Mucosa of descending colon (tissue), 3 donors: ENCODE data around the gene ETFB. TPM values are rescaled to one million over a fixed set of nuclear protein-coding genes. Genes with fewer than 3 reads are reported as not detected.

Source experiments
- ATAC-seq: fragments of 200-7000 bp; cut with Tn5 transposase; one replicate; pipeline ENCODE4 v1.9.1; 2020; ENCODE audit warnings: mild to moderate bottlenecking, moderate library complexity
- DNase-seq, 3 donors: peaks; one replicate each; pipeline ENCODE4 v3.0.0-alpha.2; 2020
- H3K36me3 ChIP-seq: fragments of 200-600 bp; one replicate; pipeline ENCODE4 v1.8.0; 2021; ENCODE audit warnings: low read depth, mild to moderate bottlenecking
- H3K4me1 ChIP-seq: fragments of 200-600 bp; one replicate; pipeline ENCODE4 v1.8.0; 2021; ENCODE audit warnings: low read depth, mild to moderate bottlenecking
- H3K4me3 ChIP-seq: fragments of 200-600 bp; one replicate; pipeline ENCODE4 v1.8.0; 2021; ENCODE audit warnings: mild to moderate bottlenecking
- H3K9me3 ChIP-seq: fragments of 200-600 bp; one replicate; pipeline ENCODE4 v1.8.0; 2021; ENCODE audit warnings: mild to moderate bottlenecking
- intact Hi-C, 2 donors: fragments of 100-400 bp; cut with DNase I in 1 of 2; cut with micrococcal nuclease in 1 of 2; formaldehyde crosslinking; loops; one replicate each; pipeline versions ENCODE4 v1.11.0 to v1.11.1; 2022; cut with DNase I, micrococcal nuclease
- total RNA-seq, 3 donors: library from RNA; stranded (reverse); fragmentation: NEBNext Ultra II Directional in 2 of 3; extraction: Animal tissue kit (Norgen Biotek cat#: 25700) in 2 of 3; gene quantifications; one replicate each; pipeline versions ENCODE4 v1.2.1 to v1.2.4, GENCODE V29; 2021 to 2023
- TF ChIP-seq, protein P1 (sequence below): fragments of 200-600 bp; IDR thresholded peaks from one replicate; pipeline ENCODE4 v1.8.0; 2022; ENCODE audit warnings: antibody characterized with exemption, mild to moderate bottlenecking
- donor health status: DM: no; HTN: no; CAD: no; lungs with moderate emphysema.
- donor health status: DM: no; HTN: no; CAD: no.
- donor health status: DM: no; HTN: yes; CAD: no.

Gene ETFB
- total RNA-seq, 3 donors from 2014 or later, result 113 to 154 (median 130) TPM

DNA sequence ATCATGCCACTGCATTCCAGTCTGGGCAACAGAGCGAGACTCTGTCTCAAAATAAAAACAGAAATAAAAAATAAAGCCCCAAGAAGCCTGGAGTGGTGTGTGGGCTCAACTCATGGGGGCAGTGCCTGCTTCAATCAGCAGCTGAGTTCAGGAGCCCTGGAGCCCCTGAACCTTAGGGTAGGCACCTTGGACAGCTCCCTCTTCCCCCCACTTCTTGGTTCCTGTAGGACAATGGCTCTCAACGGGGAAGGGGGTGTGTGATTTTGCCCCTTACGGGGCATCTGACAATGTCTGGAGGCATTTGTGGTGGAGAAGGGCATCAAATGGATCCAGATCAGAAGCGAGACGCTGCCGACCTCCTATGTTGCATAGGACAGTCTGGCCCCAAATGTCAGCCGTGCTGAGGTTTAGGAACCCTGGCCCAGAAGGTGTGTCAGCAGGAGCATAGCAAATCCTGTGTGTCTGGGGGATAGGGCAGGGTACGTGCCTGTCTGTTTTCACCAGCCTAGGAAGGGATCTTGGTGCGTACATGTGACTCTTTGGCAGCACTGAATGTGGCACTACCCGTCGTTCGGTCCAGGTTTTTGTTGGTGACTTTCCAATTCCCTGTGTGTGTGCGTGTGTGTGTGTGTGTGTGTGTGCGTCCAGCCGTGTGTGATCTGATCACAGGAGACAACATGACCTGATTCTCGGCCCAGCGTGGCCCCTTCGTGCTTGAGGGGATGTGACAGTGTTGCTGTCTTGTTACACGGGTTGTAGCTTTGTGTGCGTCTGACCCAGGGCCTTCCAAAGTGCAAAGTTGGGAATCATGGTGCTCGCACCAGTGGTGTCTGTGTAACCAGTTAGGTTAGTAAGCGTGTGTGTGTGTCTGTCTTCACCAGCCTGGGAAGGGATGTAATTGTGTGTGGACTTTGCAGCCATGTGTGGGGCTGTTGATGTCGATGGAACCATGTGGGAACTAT lies 47.2 kb downstream of the ETFB start:
- no peaks in the 10 kb centered on the region for H3K9me3 ChIP-seq
- intact Hi-C loops, result no loop called here
- no peaks in the 10 kb centered on the region for H3K36me3 ChIP-seq
- TF ChIP-seq, protein P1, sequence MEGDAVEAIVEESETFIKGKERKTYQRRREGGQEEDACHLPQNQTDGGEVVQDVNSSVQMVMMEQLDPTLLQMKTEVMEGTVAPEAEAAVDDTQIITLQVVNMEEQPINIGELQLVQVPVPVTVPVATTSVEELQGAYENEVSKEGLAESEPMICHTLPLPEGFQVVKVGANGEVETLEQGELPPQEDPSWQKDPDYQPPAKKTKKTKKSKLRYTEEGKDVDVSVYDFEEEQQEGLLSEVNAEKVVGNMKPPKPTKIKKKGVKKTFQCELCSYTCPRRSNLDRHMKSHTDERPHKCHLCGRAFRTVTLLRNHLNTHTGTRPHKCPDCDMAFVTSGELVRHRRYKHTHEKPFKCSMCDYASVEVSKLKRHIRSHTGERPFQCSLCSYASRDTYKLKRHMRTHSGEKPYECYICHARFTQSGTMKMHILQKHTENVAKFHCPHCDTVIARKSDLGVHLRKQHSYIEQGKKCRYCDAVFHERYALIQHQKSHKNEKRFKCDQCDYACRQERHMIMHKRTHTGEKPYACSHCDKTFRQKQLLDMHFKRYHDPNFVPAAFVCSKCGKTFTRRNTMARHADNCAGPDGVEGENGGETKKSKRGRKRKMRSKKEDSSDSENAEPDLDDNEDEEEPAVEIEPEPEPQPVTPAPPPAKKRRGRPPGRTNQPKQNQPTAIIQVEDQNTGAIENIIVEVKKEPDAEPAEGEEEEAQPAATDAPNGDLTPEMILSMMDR, result no peak
- ATAC-seq (no peak), DNase-seq (no peak)
- H3K4me1 ChIP-seq, result no peaks in the 10 kb centered on the region
- no peak overlapping the region for H3K4me3 ChIP-seq

DNA sequence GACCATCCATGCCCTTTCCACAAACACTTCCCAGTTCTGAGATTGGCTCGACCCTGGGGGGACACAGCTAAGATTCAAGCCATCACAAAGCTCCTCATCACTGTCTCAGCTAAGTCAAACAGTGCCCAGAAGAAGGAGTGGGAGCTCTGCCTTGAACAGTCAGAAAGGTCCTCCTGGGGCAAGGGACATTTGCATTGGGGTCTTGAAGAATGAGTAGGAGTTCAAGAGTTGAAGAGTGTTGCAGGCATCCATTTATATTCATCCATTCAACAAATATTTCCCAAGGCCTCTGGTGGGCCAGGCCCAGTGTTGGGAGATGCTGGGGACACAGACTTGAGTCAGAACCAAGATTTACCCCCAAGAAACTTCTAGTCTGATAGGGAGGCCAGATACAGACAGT lies 48.2 kb downstream of the ETFB start:
- H3K4me3 ChIP-seq, result no peak overlapping the region
- DNase-seq (no peak), ATAC-seq (no peak)
- intact Hi-C loops, result no loop called here
- TF ChIP-seq, protein P1, result no peak
- no peaks in the 10 kb centered on the region for H3K36me3 ChIP-seq
- no peaks in the 10 kb centered on the region for H3K9me3 ChIP-seq
- no peaks in the 10 kb centered on the region for H3K4me1 ChIP-seq

DNA sequence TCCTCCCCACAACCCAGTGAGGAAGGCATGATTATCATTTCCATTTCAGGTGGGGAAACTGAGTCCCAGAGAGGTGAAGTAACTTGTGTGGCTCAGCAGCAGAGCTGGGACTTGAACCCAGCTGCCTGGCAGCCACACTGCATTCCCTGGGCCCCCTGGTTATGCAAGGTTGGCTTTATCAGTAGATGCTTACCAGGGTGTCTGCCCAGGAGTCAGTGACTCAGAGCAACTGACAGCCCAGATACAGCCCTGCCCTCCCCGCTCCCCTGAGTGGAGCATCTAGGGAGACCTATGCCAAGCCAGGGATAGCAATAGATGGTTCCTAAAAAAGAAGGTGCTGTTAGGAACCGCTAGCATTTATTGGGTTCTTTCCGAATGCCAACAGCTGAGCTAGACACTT lies 48.8 kb downstream of the ETFB start:
- Histone ChIP-seq H3K9me3 (no peaks in the 10 kb centered on the region), H3K36me3 (no peaks in the 10 kb centered on the region), H3K4me3 (no peak overlapping the region), H3K4me1 (no peaks in the 10 kb centered on the region)
- intact Hi-C loops, result no loop called here
- ATAC-seq (no peak), DNase-seq (no peak)
- TF ChIP-seq, protein P1, result no peak

DNA sequence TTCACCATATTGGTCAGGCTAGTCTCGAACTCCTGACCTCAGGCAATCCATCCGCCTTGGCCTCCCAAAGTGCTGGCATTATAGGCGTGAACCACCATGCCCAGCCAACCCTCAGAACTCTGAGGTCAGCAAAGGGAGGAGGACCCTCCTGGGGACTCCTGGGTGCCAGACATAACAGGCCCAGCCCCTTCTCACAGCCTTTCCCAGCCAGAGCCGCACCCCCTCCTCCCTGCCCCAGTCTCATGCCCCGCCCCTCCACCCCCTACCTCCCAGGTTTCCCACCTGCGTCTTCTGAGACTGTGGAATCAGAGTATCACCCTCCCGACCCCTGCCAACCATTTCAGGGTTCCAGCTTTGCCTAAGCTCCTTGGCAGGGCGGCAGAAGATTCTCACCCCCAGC lies 49.5 kb downstream of the ETFB start:
- no peaks in the 10 kb centered on the region for H3K4me1 ChIP-seq
- no peaks in the 10 kb centered on the region for H3K36me3 ChIP-seq
- intact Hi-C loops, result no loop called here
- TF ChIP-seq, protein P1, result no peak
- H3K9me3 ChIP-seq, result no peaks in the 10 kb centered on the region
- ATAC-seq (no peak), DNase-seq (no peak)
- H3K4me3 ChIP-seq, result no peak overlapping the region

DNA sequence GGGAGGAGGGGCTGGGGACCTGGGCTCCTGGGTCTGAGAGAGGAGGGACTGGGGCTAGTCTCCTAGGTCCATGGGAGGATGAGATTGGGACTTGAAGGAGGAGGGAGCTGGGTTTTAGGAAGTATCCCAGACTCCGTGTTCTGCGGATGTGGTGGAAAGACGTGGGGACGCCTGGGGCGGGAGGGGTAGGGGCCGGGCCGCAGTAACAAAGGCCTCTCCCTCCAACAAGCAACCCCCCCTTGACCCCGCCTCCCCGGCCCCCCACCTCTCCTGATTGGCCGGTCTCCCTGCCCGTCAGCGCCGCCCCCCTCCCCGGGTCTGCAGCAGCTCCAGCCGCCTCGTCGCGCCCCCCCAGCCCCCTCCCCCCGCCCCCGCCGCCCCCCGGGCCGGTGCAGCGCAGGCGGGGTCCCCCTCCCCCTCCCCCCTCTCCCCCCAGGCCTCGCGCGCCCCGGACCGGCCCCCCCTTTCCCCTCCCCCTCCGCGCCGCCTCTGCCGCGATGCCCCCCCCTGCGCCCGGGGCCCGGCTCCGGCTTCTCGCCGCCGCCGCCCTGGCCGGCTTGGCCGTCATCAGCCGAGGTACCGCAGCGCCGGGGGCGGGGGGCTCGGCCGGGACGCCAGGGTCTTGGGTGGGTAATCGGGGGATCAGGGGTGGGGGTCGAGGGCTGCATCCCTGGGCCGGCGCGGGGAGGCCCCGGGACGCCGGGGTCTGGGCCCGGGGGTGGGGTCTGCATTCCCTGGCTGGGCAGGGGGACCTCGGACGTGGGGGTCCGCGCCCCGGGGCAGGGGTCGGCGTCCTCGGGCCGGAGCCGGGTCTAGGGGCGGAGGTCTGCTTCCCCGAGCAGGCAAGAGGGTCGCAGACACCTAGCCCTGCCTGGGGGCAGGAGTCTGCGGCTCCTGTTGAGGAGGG lies 54.6 kb downstream of the ETFB start, which contains the start of gene IGLON5:
IGLON5 (plus strand) TSS at position 294 of the 907 bp plus-strand sequence; CDS start at position 498, 204 bp downstream.
- intact Hi-C loops, result no loop called here
- DNase-seq, result no peak
- H3K4me1 ChIP-seq, result no peaks in the 10 kb centered on the region

More for the DNA sequence above, 54.6 kb downstream of the ETFB start, which contains the start of gene IGLON5:
- TF ChIP-seq, protein P1, result no peak
- peaks cover 6% of the 10 kb centered on the region for H3K9me3 ChIP-seq
- no peak for ATAC-seq
- H3K4me3 ChIP-seq, result no peak within 1 kb of the TSS
- no peaks in the 10 kb centered on the region for H3K36me3 ChIP-seq
